ENCODE data around the gene COMMD8.
"Not testable (repeated sequence)": the region's sequence is repeated elsewhere in the genome, so short reads cannot be mapped to it uniquely, and the experiment has no call there.

The COMMD8 gene

DNA sequence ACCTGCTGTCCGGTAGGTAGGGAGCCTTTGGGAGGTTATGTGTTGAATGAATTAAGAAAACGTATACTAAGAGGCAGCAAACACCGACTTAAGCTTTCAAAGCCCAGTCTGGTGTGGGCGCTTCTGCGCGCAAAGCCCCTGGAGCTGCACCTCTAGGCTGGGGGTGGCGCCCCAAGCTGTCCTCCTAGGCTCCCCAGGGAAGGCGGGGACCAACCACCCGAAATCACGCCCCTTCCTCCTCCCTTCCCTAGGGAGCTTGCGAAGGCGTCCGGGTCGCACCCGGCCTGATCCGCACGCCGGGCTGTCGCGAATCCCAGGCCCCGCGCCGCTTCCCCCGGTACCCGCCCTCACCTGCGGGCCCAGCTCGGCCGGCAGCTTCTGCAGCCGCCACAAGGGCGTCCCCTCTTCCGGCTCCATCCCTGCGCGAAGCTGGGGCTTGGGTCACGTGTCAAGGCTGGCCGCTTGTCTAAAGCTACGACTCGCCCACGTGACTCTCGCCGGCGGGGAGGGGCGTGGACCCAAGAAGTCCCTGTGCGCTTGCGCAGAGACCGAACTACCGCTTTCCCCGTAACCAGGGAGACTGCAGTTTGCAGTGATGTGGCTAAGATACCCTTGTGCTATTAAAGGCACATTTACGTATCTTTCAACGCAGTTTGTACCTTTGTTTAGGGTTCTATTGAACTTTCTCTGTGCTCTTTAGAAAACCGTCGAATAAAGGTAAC is at the start of gene COMMD8:
TSS of gene COMMD8 (minus strand) at position 468 of the 722 bp plus-strand sequence. CDS start at position 417, 51 bp downstream.
- DNase-seq (ENCODE audit: low read depth in 1 of 2, low spot score in 1 of 2), result peak; percentile 93 to 94

DNA sequence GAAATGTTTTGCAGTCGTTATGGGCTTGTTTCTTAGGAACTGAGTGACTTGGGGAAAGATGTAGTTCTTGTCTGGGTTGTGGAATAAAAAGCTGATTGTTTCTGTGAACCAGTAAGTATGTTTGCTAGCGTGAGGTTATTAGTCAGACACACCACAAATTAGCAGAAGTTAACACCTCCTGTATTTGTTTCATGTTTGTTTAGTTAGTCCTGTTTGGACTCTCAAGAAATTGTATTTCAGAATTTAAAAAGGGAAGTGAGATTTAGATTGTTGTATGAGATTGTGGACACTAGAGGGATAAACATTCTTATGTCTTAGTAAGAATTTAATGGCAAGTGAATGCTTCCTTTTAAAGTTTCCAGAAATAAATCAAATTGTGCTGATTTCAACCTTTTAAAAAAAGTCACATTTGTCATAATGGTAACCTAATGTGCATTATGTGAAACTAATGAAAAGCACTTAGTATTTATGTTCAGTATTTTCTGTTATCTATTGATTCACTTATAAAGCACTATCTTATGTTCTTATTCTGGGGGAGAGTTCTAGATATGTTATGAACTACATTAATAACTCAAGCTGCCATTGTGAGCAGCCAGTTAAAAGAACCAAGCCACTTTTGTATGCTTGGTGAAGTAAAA is 47.1 kb upstream of the COMMD8 start:
- no peak for DNase-seq (ENCODE audit: low read depth in 1 of 2, low spot score in 1 of 2)

GRCh38 chr4:47505666-47506065 is 42.2 kb upstream of the COMMD8 start:
- no peak for DNase-seq (ENCODE audit: low read depth in 1 of 2, low spot score in 1 of 2)

DNA sequence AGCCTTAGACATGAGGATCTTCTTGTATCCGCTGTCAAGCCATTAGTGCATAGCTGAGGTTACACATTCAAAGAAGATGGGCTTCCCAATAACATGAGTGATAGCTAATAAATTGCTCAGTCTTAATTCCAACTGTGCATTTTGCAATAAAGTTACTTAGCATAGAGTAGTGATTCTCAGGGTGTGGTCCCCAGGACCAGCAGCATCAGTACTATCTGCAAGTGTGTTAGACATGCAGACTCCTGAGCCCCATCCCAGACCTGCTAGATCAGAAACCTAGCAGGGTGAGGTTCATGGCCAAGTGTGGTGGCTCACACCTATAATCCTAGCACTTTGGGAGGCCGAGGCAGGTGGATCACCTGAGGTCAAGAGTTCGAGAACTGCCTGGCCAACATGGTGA is 41.6 kb upstream of the COMMD8 start:
- no peak for DNase-seq (ENCODE audit: low read depth in 1 of 2, low spot score in 1 of 2)

- no peak for DNase-seq (ENCODE audit: low read depth in 1 of 2, low spot score in 1 of 2)
These were observed 37.3 kb upstream of the COMMD8 start for GRCh38 chr4:47500776-47501175.

DNA sequence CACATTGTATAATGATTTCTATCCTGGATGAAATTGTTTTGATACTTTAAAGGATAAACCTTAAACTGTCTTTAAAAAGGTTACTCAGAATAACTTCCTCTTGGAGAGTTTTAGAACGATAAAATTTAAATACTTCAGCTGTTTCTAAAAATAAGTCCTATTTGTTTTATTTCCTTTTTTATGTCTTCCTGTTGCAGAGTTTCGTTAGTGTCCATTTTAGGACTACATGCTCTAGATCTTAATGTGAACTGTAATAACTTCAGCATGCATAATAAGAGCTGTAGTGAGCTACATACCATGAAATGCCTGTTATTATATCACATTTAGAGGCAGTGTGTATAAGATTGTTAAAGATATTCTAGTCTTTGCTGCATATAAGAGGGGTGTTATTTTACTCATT is 36.2 kb upstream of the COMMD8 start:
- no peak for DNase-seq (ENCODE audit: low read depth in 1 of 2, low spot score in 1 of 2)

DNA sequence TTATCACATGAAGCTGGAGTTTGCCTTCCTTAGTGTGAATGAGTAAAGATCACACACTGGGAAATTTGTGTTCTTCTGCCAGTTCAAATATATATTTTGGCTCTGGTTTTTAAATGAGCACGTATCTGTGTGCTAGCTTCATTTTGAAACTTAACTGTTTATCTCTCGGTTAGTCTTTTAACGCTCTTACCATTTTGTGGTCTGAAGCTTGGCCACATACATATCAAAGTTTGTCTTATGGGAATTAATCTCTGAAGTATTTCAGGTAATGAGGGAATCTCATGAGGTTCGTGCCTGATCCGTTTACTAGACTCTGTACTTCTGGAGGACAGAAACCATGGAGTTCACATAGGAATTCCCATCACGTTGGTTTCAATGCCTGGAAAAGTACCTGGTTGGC is 35.4 kb upstream of the COMMD8 start:
- no peak for DNase-seq (ENCODE audit: low read depth in 1 of 2, low spot score in 1 of 2)

GRCh38 chr4:47494124-47494430 is 30.6 kb upstream of the COMMD8 start:
- no peak for DNase-seq (ENCODE audit: low read depth in 1 of 2, low spot score in 1 of 2)

GRCh38 chr4:47493238-47494123 is 30.0 kb upstream of the COMMD8 start:
- DNase-seq (ENCODE audit: low read depth in 1 of 2, low spot score in 1 of 2), result no peak

DNA sequence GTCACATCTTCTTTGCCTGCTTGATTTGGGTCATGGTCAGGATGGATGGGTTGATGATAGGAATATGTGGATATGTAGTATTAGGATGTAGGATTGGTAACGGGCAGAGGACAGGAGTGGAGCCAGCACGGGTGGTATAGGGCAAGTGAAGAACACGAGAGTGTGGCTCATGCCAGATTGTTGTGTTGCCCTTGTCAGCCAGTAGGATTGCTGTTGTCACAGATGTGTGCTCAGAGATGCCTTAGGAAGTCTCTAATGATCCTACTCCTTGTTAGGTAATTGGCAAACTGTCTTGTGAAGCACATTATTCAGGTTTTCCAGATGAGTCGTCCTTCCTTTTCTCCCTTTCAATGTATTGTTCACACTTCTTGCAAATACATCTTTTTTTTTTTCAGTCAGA is 27.0 kb upstream of the COMMD8 start:
- no peak for DNase-seq (ENCODE audit: low read depth in 1 of 2, low spot score in 1 of 2)

DNA sequence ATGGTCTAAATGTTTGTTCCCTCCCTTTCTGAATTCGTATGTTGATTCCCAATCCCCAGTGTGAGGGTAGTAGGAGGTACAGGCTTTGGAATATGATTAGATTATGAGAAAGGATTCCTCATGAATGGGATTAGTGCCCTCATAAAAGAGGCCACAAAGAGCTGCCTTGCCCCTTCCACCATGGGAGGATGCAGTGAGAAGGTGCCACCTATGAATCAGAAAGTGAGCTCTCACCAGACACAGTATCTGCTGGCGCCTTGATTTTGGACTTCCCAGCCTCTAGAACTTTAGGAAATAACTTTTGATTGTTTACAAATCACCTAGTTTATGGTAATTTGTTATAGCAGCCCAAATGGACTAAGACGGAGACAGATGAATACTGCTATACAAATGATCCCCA is 25.2 kb upstream of the COMMD8 start:
- DNase-seq (ENCODE audit: low read depth in 1 of 2, low spot score in 1 of 2), result no peak

DNA sequence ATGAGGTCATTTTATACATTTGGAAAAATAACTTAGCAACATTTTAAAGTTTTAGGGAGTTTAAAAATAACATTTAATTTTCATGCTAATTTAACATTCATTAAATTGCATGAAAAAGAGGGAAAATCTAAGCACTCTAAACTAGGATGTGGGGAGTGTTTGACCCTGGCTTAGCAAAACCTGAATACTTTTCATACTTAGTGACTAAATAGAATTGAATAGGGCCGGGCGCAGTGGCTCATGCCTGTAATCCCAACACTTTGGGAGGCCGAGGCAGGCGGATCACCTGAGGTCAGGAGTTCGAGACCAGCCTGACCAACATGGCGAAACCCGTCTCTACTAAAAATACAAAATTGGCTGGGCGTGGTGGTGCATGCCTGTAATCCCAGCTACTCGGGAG is 23.2 kb upstream of the COMMD8 start:
- DNase-seq (ENCODE audit: low read depth in 1 of 2, low spot score in 1 of 2), result not testable (repeated sequence)

- no peak for DNase-seq (ENCODE audit: low read depth in 1 of 2, low spot score in 1 of 2)
These were observed 22.8 kb upstream of the COMMD8 start for GRCh38 chr4:47486231-47486673.

DNA sequence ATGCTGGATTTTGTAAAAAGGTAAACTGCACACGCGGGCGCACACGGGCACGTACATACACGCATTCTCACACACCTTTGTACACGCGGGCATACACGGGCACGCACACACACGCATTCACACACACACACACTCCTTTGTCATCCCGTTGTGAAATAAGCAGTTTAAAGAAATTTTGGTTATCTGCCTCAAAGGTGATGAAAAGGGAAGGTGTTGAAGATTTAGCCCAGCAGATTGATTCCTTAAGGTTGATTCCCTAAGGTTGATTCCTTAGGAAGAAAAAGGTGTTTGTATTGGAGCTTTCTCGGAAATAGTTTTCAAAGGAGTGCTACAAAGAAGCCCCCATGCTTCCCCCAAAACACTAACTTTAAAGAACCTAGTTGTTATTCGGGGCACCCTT is 22.3 kb upstream of the COMMD8 start:
- no peak for DNase-seq (ENCODE audit: low read depth in 1 of 2, low spot score in 1 of 2)

- peak; percentile 42 to 58 for DNase-seq (ENCODE audit: low read depth in 1 of 2, low spot score in 1 of 2)
These were observed 21.7 kb upstream of the COMMD8 start, which contains the start of gene ATP10D for GRCh38 chr4:47485047-47485692. ATP10D (plus strand) TSS chr4:47485275; CDS start chr4:47512541, 27,266 bp downstream.

- no peak for DNase-seq (ENCODE audit: low read depth in 1 of 2, low spot score in 1 of 2)
These were observed 20.7 kb upstream of the COMMD8 start for GRCh38 chr4:47484168-47484567.

- no peak for DNase-seq (ENCODE audit: low read depth in 1 of 2, low spot score in 1 of 2)
These were observed 20.2 kb upstream of the COMMD8 start for GRCh38 chr4:47483745-47484144.

GRCh38 chr4:47482326-47482725 is 18.8 kb upstream of the COMMD8 start:
- no peak for DNase-seq (ENCODE audit: low read depth in 1 of 2, low spot score in 1 of 2)

- no peak for DNase-seq (ENCODE audit: low read depth in 1 of 2, low spot score in 1 of 2)
These were observed 15.3 kb upstream of the COMMD8 start for GRCh38 chr4:47478804-47479203.

GRCh38 chr4:47475411-47475810 is 11.9 kb upstream of the COMMD8 start:
- no peak for DNase-seq (ENCODE audit: low read depth in 1 of 2, low spot score in 1 of 2)

DNA sequence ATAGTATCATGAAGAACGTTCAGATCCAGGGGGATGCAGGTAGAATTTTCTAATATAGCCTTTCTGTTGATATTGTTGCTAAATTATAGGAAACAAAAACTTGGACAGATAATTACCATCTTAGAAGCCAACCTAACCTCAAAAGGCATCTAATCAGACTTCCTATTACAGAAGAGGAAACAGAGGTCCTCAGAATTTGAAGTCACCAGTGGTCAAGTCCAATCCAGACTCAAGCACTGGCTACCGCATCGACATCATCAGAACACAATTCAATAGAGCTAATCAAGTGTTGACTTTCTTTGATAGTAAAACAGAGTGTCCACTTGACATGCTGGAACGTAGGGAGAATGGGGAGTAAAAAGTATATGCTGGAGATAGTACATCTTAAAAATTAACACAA is 11.3 kb upstream of the COMMD8 start:
- no peak for DNase-seq (ENCODE audit: low read depth in 1 of 2, low spot score in 1 of 2)
